ENCODE results near the gene MAP1LC3B. TPM values are rescaled to one million over a fixed set of nuclear protein-coding genes. Genes with fewer than 3 reads are reported as not detected.

Gene MAP1LC3B
- total RNA-seq, 1 experiment from 2014 or later, result 75.2 TPM

- Histone ChIP-seq H3K36me3 (ENCODE audit: control insufficient read depth, insufficient read depth, low read length) (no peaks in the 10 kb centered on the region), H3K9me3 (ENCODE audit: control insufficient read depth, insufficient read depth, low read depth, low read length) (no peaks in the 10 kb centered on the region), H3K4me3 (ENCODE audit: low read depth in 2 of 2, low read length in 2 of 2) (no peak overlapping the region), H3K27me3 (ENCODE audit: control insufficient read depth, insufficient read depth, low read length) (no peaks in the 10 kb centered on the region), H3K27ac (ENCODE audit: low read length) (no peak overlapping the region), H3K4me1 (ENCODE audit: control insufficient read depth, insufficient read depth, low read length) (no peaks in the 10 kb centered on the region)
- TF ChIP-seq, protein P1, sequence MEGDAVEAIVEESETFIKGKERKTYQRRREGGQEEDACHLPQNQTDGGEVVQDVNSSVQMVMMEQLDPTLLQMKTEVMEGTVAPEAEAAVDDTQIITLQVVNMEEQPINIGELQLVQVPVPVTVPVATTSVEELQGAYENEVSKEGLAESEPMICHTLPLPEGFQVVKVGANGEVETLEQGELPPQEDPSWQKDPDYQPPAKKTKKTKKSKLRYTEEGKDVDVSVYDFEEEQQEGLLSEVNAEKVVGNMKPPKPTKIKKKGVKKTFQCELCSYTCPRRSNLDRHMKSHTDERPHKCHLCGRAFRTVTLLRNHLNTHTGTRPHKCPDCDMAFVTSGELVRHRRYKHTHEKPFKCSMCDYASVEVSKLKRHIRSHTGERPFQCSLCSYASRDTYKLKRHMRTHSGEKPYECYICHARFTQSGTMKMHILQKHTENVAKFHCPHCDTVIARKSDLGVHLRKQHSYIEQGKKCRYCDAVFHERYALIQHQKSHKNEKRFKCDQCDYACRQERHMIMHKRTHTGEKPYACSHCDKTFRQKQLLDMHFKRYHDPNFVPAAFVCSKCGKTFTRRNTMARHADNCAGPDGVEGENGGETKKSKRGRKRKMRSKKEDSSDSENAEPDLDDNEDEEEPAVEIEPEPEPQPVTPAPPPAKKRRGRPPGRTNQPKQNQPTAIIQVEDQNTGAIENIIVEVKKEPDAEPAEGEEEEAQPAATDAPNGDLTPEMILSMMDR (IDR thresholded peaks at IDR 0.05), result no peak
- no peak for TF ChIP-seq REST (IDR thresholded peaks at IDR 0.05; ENCODE audit: insufficient read depth in 1 of 2, low read depth in 2 of 2, low read length in 1 of 2)
- no peak for TF ChIP-seq POLR2AphosphoS5 (IDR thresholded peaks at IDR 0.05; ENCODE audit: low read depth, low read length)
- TF ChIP-seq TCF7L2 (IDR thresholded peaks at IDR 0.05; ENCODE audit: low read depth, low read length), result no peak
- no peak for TF ChIP-seq SIN3A (IDR thresholded peaks at IDR 0.05; ENCODE audit: borderline replicate concordance, insufficient read depth, low read depth, low read length)
- DNase-seq (ENCODE audit: low read depth, low spot score), result no peak
- ATAC-seq, result no peak
- no TSS peak for BruUV-seq (replicated peaks)
- intact Hi-C loops (cut with micrococcal nuclease; ENCODE audit: unreplicated experiment), result no loop called here
- in situ Hi-C loops (cut with HindIII; ENCODE audit: low pct_unique_long_range_greater_than_20kb, low sequenced_read_pairs), result no loop called here
- POLR2A ChIA-PET, result no interaction called here
- CTCF ChIA-PET, result no interaction called here
These were observed 20.8 kb upstream of the MAP1LC3B start for GRCh38 chr16:87371261-87371866.

DNA sequence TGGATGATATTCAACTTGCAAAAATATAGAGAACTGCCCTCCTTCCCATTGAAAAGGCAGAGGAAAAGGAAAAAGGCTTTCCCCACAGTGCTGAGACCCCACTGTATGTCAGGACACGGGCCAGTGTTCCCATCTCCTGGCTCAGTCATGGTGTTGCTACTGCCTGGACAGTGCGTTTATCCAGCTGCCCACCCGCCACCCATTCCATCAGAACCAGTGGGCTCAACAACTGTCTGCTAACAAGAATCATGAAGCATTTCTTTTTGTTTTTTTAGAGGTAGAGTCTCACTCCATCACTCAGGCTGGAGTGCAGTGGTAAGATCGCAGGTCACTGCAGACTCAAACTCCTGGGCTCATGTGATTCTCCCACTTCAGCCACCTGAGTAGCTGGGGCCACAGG lies 19.8 kb upstream of the MAP1LC3B start:
- DNase-seq (ENCODE audit: low read depth, low spot score) (no peak), ATAC-seq (no peak)
- Histone ChIP-seq H3K27ac (ENCODE audit: low read length) (no peak overlapping the region), H3K4me1 (ENCODE audit: control insufficient read depth, insufficient read depth, low read length) (no peaks in the 10 kb centered on the region), H3K27me3 (ENCODE audit: control insufficient read depth, insufficient read depth, low read length) (no peaks in the 10 kb centered on the region), H3K4me3 (ENCODE audit: low read depth in 2 of 2, low read length in 2 of 2) (no peak overlapping the region), H3K36me3 (ENCODE audit: control insufficient read depth, insufficient read depth, low read length) (no peaks in the 10 kb centered on the region), H3K9me3 (ENCODE audit: control insufficient read depth, insufficient read depth, low read depth, low read length) (no peaks in the 10 kb centered on the region)
- in situ Hi-C loops (cut with HindIII; ENCODE audit: low pct_unique_long_range_greater_than_20kb, low sequenced_read_pairs) (no loop called here), intact Hi-C loops (cut with micrococcal nuclease; ENCODE audit: unreplicated experiment) (no loop called here)
- TF ChIP-seq TCF7L2 (IDR thresholded peaks at IDR 0.05; ENCODE audit: low read depth, low read length) (no peak), POLR2AphosphoS5 (IDR thresholded peaks at IDR 0.05; ENCODE audit: low read depth, low read length) (no peak), SIN3A (IDR thresholded peaks at IDR 0.05; ENCODE audit: borderline replicate concordance, insufficient read depth, low read depth, low read length) (no peak), REST (IDR thresholded peaks at IDR 0.05; ENCODE audit: insufficient read depth in 1 of 2, low read depth in 2 of 2, low read length in 1 of 2) (no peak)
- TF ChIP-seq, protein P1 (IDR thresholded peaks at IDR 0.05), result no peak
- CTCF ChIA-PET, result no interaction called here
- POLR2A ChIA-PET, result no interaction called here
- BruUV-seq (replicated peaks), result no TSS peak

Data from Panc1 (cell line).